GM13976 (cell line): ENCODE results near the gene CABP2.

Experiments used
- DNase-seq: peaks from one replicate; pipeline ENCODE4 v3.0.0; 2012; ENCODE audit warnings: low spot score
- in situ Hi-C: fragments of 300-500 bp; cut with MboI; formaldehyde crosslinking; loops from one replicate; pipeline ENCODE4 v1.12.0; 2022; ENCODE audit warnings: low sequenced_read_pairs, mixed read lengths, inconsistent platforms; ENCODE audit not compliant: unreplicated experiment
- TF ChIP-seq, protein P1 (sequence below): IDR thresholded peaks from 2 replicates; pipeline ENCODE4 v1.5.1; 2012; ENCODE audit warnings: borderline replicate concordance, mild to moderate bottlenecking; ENCODE audit not compliant: insufficient read depth; ENCODE audit errors: extremely low read depth, missing control alignments, control extremely low read depth

CABP2 gene

GRCh38 chr11:67505605-67506396, 17.4 kb downstream of the CABP2 start:
- TF ChIP-seq, protein P1, sequence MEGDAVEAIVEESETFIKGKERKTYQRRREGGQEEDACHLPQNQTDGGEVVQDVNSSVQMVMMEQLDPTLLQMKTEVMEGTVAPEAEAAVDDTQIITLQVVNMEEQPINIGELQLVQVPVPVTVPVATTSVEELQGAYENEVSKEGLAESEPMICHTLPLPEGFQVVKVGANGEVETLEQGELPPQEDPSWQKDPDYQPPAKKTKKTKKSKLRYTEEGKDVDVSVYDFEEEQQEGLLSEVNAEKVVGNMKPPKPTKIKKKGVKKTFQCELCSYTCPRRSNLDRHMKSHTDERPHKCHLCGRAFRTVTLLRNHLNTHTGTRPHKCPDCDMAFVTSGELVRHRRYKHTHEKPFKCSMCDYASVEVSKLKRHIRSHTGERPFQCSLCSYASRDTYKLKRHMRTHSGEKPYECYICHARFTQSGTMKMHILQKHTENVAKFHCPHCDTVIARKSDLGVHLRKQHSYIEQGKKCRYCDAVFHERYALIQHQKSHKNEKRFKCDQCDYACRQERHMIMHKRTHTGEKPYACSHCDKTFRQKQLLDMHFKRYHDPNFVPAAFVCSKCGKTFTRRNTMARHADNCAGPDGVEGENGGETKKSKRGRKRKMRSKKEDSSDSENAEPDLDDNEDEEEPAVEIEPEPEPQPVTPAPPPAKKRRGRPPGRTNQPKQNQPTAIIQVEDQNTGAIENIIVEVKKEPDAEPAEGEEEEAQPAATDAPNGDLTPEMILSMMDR = peak; percentile 95
- in situ Hi-C loops = loop anchor here (10.0 kb wide), 1 partner anchor 121 kb away; no protein-coding TSS in a partner anchor
- peak; percentile 85 for DNase-seq

- peak; percentile 91 for DNase-seq
- TF ChIP-seq, protein P1 = no peak
- in situ Hi-C loops = loop anchor here (10.0 kb wide), 1 partner anchor 120 kb away; no protein-coding TSS in a partner anchor
Observed at GRCh38 chr11:67504950-67505581, 18.2 kb downstream of the CABP2 start, which contains the start of gene PITPNM1. TSS of gene PITPNM1 (minus strand) at chr11:67505363. CDS start at chr11:67504180, 1,183 bp downstream.

DNA sequence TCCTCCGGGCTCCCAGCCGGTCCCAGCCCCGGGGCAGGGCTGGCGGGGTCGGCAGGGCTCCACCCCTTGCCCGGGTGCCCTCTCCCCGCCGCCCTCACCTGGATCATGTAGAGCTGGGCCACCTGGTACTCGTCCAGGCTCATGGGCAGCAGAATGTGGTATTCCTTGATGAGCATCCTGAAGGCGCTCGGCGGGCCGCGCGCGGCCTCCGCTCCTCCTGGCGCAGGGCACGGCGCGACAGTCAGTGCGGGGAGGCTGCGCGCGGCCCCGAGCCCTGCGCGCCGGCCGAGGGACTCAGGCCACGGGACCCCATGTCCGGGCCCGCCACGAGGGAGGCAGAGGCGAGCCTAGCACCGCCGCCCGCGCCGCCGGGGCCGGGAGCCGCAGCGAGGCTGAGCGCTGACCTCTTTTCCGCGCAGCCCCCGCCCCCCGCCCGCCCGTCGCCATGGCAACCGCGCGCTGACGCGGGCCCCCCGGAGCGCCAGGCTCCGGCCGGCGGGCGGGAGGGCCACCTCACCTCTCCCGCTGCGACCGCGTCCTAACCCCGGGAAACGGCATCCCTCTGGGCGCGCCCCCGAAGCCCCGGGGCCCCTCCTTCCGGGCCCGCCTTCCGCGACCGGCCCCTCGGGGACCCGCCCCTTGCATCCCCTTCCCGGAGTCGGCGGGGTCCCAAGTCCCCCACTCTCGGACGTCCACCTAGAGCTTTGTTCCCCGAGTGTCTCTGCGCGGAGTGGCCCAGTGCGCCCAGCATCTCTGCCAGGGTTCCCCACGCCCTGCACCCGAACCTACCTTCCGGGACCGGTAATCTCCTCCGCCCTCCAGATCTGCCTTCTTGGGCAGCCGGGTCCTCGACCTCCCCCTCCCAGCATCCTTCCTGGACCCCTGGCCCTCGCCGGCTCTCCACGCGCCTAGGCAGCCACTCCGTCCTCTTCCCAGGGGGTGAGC, 19.0 kb downstream of the CABP2 start:
- TF ChIP-seq, protein P1 = no peak
- in situ Hi-C loops = loop anchor here (10.0 kb wide), 1 partner anchor 119 kb away; no protein-coding TSS in a partner anchor
- DNase-seq = peak; percentile 72

- DNase-seq = no peak
- TF ChIP-seq, protein P1 = no peak
Observed at GRCh38 chr11:67503119-67504004, 19.9 kb downstream of the CABP2 start.

DNA sequence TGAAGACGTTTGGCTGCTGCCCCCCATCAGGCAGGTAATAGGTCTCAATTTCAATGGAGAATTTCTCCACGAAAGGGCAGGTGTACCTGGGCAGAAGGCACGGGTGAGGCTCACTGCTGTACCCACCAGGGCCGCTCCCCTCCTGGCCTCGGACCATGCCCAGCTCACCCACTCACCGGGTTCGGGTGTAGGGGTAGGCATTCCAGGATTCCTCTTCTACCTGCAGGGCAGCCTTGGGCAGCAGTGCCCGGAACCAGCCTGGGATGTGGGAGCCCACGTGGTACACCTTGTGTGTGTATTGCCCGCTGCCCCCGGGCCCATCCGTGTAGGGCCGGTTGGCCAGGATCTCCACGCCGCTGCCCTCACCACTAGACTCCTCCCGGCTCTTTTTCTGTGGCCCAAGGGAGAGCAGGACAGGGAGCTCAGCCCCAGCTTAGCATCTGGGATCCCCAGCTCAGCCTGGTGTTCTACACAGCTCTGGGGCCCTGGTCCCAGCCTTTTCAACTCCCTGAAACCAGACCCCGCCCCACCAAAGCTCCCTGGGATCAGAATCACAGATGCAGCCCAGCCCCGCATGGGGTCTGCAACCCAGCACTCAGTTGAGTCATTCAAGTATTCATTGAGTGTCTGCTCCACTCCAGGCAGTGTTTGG, 20.8 kb downstream of the CABP2 start:
- no peak for DNase-seq
- in situ Hi-C loops = loop anchor here (10.0 kb wide), 1 partner anchor 118 kb away; no protein-coding TSS in a partner anchor
- TF ChIP-seq, protein P1 = no peak

More at GRCh38 chr11:67503119-67504004, 19.9 kb downstream of the CABP2 start:
- in situ Hi-C loops = loop anchor here (10.0 kb wide), 1 partner anchor 119 kb away; no protein-coding TSS in a partner anchor
